Measurements from ENCODE around the gene ANKRD53. TPM values are rescaled to one million over a fixed set of nuclear protein-coding genes. Genes with fewer than 3 reads are reported as not detected.
"Not testable (repeated sequence)": the region's sequence is repeated elsewhere in the genome, so short reads cannot be mapped to it uniquely, and the experiment has no call there.

Gene ANKRD53
- total and polyA plus RNA-seq, 8 donors, result 0.52 to 4.7 (median 3.0) TPM

DNA sequence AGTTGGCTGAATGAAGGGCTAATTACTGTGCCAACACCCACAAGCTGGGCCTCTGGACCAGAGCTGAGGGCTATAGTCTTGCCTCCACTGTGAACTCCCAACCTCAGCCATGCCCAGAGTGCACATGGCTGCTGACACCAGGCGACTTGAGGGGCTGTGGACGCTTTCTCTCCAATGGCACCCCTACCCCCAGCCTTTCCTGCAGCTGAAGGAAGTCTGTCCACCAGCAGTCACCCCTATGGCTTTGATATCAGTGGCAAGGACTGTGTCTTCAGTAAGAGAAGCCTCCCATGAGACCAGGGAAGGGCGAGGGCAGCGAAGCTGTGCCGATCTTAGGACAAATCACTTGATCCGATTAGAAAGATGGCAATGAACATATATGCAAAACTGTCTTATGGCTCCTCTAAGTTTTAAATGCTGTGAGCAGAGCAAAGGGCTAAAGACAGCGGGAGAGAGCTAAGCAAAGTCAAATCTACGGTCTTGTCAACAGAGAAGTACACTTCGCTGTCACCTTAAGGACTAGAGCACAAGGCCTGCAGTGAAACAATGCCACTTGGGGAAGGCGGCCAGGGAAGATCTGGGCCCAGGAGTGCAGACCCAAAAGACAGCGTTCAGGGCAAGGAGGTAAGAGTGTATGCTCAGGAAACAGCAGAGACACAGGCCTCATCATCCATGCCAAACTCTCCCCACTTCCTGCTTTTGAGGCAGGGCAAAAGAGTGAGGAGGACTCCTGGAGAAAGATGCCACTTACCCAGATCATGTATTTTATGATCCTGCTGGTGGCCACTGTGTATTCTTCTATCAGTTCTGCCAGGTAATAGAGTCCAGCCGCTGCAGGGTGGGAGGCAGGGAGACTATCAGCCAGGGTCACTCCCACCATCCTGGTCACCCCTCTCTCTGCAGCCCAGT is 14.8 kb downstream of the ANKRD53 start:
- Histone ChIP-seq H3K4me1 (peaks cover 9 to 29% of the 10 kb centered on the region in 2 donors), H3K27me3 (no peaks in the 10 kb centered on the region), H3K4me3 (peak overlapping the region in 1 of 2 donors; percentile 94), H3K9me3 (no peaks in the 10 kb centered on the region), H3K27ac (peak overlapping the region in 1 of 2 donors; percentile 83), H3K36me3 (peaks cover 0 to 39% of the 10 kb centered on the region in 2 donors)
- no peak for ATAC-seq
- TF ChIP-seq, protein P1, sequence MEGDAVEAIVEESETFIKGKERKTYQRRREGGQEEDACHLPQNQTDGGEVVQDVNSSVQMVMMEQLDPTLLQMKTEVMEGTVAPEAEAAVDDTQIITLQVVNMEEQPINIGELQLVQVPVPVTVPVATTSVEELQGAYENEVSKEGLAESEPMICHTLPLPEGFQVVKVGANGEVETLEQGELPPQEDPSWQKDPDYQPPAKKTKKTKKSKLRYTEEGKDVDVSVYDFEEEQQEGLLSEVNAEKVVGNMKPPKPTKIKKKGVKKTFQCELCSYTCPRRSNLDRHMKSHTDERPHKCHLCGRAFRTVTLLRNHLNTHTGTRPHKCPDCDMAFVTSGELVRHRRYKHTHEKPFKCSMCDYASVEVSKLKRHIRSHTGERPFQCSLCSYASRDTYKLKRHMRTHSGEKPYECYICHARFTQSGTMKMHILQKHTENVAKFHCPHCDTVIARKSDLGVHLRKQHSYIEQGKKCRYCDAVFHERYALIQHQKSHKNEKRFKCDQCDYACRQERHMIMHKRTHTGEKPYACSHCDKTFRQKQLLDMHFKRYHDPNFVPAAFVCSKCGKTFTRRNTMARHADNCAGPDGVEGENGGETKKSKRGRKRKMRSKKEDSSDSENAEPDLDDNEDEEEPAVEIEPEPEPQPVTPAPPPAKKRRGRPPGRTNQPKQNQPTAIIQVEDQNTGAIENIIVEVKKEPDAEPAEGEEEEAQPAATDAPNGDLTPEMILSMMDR (IDR thresholded peaks at IDR 0.05), result no peak
- DNase-seq, result no peak
- intact Hi-C loops (cut with DNase I), result no loop called here

DNA sequence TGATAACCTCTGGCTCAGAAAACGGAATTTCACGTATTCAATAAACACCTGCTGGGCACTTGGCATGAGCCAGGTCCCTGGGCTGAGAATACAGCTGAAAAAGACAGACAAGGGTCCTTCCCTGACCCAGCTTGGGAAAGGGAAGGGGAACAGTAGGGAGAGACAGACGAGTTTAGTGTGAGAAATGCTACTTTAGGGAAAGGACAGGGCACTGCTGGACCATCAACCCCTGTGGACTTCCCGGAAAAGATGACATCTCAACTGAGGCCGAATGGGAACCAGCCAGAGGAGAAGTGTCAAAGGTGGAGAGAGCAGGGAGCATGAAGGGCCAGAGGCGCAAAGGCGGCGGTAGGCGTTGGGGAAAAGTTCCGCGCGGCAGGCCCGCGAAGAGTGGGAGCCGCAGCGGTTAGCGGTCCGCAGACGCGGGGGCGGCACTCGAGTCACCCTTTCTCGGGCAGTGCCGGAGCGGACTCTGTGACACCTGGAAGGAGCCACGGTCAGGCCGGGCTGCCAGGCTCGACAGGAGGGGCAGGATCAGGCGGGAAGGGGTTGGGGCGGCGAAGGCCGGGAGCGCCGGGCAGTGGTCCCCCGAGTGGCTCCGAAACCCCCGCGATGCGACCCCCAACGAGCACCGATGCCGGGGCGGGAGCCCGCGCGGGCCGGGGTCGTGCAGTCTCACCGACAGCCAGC is 15.7 kb downstream of the ANKRD53 start:
- no peaks in the 10 kb centered on the region for H3K27me3 ChIP-seq
- peak; percentile 25 for ATAC-seq
- H3K4me1 ChIP-seq, result peaks cover 9 to 29% of the 10 kb centered on the region in 2 donors
- H3K9me3 ChIP-seq, result no peaks in the 10 kb centered on the region
- TF ChIP-seq, protein P1 (IDR thresholded peaks at IDR 0.05), result no peak
- H3K27ac ChIP-seq, result peak overlapping the region; percentile 65 to 83
- intact Hi-C loops (cut with DNase I), result no loop called here
- peaks cover 0 to 29% of the 10 kb centered on the region in 2 donors for H3K36me3 ChIP-seq
- peak overlapping the region; percentile 94 to 95 for H3K4me3 ChIP-seq
- peak in 1 of 4 donors; percentile 88 for DNase-seq

DNA sequence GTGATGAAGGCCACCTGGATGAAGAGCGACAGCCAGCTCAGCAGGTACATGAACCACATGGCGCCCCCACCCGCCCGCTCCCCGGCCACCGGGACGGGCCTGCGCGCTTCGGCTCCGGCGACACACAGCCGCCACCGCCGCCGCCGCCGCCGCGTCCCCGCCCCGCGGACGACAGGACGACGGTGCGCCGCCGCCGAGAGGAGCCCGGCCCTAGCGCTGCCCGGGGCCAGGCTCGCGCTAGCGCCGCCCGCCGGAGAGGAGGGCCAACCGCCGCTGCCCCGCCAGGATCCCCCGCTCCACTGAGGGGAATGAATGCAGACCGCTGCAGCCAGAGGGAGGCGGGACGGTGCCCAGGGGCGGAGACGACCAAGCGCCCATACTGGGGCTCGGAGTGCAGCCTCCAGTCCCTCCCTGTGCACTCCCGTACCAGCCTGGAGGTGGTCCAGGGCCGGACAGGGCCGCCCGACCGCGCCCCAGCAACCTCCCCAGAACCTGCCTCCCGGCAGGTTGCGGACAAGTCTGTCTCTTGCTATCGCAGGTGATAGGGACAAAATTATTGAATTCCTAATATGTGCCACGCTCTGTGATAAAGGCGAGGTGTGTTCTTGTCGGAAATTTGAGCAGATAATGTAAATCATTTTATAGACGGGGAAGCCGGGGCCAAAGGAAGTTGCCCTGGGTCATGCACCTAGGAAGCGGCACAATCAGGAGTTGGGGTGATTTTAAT is 16.4 kb downstream of the ANKRD53 start, which contains the start of gene TEX261:
Gene TEX261, minus strand, starts transcription at position 175 of the 727 bp plus-strand sequence. Its CDS starts 116 bp downstream, at position 59.
- peaks cover 0 to 22% of the 10 kb centered on the region in 2 donors for H3K36me3 ChIP-seq
- peak; percentile 99 for ATAC-seq
- H3K9me3 ChIP-seq, result no peaks in the 10 kb centered on the region
- intact Hi-C loops (cut with DNase I), result no loop called here
- peak within 1 kb of the TSS; percentile 94 to 95 for H3K4me3 ChIP-seq
- H3K27me3 ChIP-seq, result no peaks in the 10 kb centered on the region
- DNase-seq, result peak; percentile 75 to 100 (median 90)
- TF ChIP-seq, protein P1 (IDR thresholded peaks at IDR 0.05), result peak; percentile 63 to 77
- H3K27ac ChIP-seq, result peak within 1 kb of the TSS; percentile 65 to 83
- H3K4me1 ChIP-seq, result peaks cover 9 to 29% of the 10 kb centered on the region in 2 donors

DNA sequence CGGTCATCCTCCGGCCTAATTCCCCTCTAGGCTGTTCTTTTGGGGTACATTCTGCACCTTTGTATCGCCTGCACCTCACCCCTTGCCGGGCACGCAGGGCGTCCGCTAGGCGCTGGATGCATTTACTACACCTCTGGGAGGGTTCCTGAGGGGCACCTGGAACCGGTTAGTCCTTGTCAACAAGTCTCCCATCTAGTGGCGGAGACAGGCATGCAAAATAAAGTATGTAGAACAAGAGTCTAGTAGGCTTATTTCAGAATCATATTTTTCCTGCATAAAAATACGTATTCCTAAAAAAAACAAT is 16.9 kb downstream of the ANKRD53 start:
- Histone ChIP-seq H3K4me1 (peaks cover 9 to 29% of the 10 kb centered on the region in 2 donors), H3K36me3 (peaks cover 0 to 17% of the 10 kb centered on the region in 2 donors), H3K4me3 (peak overlapping the region; percentile 94 to 95), H3K27me3 (no peaks in the 10 kb centered on the region), H3K27ac (peak overlapping the region; percentile 2 to 83), H3K9me3 (no peaks in the 10 kb centered on the region)
- DNase-seq (peak in 1 of 4 donors; percentile 35), ATAC-seq (peak; percentile 74)
- intact Hi-C loops (cut with DNase I), result no loop called here
- TF ChIP-seq, protein P1 (IDR thresholded peaks at IDR 0.05), result no peak

DNA sequence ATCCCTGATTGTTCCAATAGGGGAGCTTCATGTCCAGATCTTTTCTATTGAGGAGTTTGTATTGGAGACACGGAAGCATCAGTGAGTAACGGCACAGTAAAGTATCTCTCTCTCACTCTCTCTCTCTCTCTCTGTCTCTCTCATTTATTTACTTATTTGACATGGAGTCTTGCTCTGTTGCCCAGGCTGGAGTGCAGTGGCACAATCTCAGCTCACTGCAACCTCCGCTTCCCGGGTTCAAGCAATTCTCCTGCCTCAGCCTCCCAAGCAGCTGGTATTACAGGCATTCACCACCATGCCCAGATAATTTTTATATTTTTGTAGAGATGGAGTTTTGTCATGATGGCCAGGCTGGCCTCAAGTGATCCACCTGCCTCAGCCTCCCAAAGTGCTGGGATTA is 20.5 kb downstream of the ANKRD53 start:
- intact Hi-C loops (cut with DNase I); H3K36me3 ChIP-seq; H3K4me3 ChIP-seq; ATAC-seq; H3K27ac ChIP-seq; H3K27me3 ChIP-seq; DNase-seq; H3K9me3 ChIP-seq: not testable (repeated sequence)
- peaks cover 3 to 20% of the 10 kb centered on the region in 2 donors for H3K4me1 ChIP-seq

Data from left lung (tissue), 10 donors.